A673 (cell line): Measurements from ENCODE around the gene NKX6-2. TPM values are rescaled to one million over a fixed set of nuclear protein-coding genes. Genes with fewer than 3 reads are reported as not detected.
"Not testable (repeated sequence)": the region's sequence is repeated elsewhere in the genome, so short reads cannot be mapped to it uniquely, and the experiment has no call there.

Source experiments
- BruUV-seq: library from RNA; stranded (reverse); fragments of 400-500 nt; replicated peaks from 2 replicates; lab custom pipeline; 2021; lab: Mats Ljungman, UMichigan
- CTCF ChIA-PET: fragments of 300-600 bp; sonication (Branson Sonifier 250); formaldehyde crosslinking; loops from one replicate; lab custom pipeline; 2022; ENCODE audit warnings: antibody characterized with exemption; lab: Charles Lee
- POLR2A ChIA-PET: fragments of 300-600 bp; sonication (Branson Sonifier 250); formaldehyde crosslinking; loops from one replicate; lab custom pipeline; 2022; ENCODE audit warnings: antibody characterized with exemption; ENCODE audit not compliant: low non-redundant PET; lab: Charles Lee
- DNase-seq: peaks from one replicate; pipeline ENCODE4 v3.0.0-alpha.2; 2015; ENCODE audit warnings: low spot score
- H3K27ac ChIP-seq: fragments of 200-600 bp; sonication (generic); 2 replicates; pipeline ENCODE4 v1.5.1; 2016; ENCODE audit warnings: mixed run types, low read depth, mild to moderate bottlenecking, mixed read lengths, antibody characterized with exemption, low read length; ENCODE audit not compliant: poor library complexity, severe bottlenecking
- H3K27me3 ChIP-seq: fragments of 200-600 bp; sonication (generic); replicated peaks from 2 replicates; pipeline ENCODE4 v1.6.1; 2017; ENCODE audit warnings: mixed run types, low read depth, mild to moderate bottlenecking, mixed read lengths, antibody characterized with exemption, low read length; ENCODE audit not compliant: insufficient read depth, poor library complexity
- H3K36me3 ChIP-seq: fragments of 200-600 bp; sonication (generic); 2 replicates; pipeline ENCODE4 v1.6.1; 2016; ENCODE audit warnings: mixed run types, mild to moderate bottlenecking, mixed read lengths, antibody characterized with exemption, low read length; ENCODE audit not compliant: insufficient read depth, poor library complexity, severe bottlenecking
- H3K4me1 ChIP-seq: fragments of 200-600 bp; sonication (generic); 2 replicates; pipeline ENCODE4 v1.6.1; 2017; ENCODE audit warnings: mixed run types, mild to moderate bottlenecking, mixed read lengths, antibody characterized with exemption, low read length; ENCODE audit not compliant: insufficient read depth, poor library complexity, severe bottlenecking
- H3K4me3 ChIP-seq: fragments of 200-600 bp; sonication (generic); 2 replicates; pipeline ENCODE4 v1.5.1; 2016; ENCODE audit warnings: low read depth, mixed run types, mild to moderate bottlenecking, mixed read lengths, low read length; ENCODE audit not compliant: poor library complexity, severe bottlenecking
- H3K9me3 ChIP-seq: fragments of 200-600 bp; sonication (generic); 2 replicates; pipeline ENCODE4 v1.6.1; 2016; ENCODE audit warnings: mixed run types, low read depth, mild to moderate bottlenecking, mixed read lengths, antibody characterized with exemption, low read length; ENCODE audit not compliant: poor library complexity, severe bottlenecking
- EZH2 ChIP-seq: fragments of 200-600 bp; sonication (generic); IDR thresholded peaks from 2 replicates; pipeline ENCODE4 v1.6.1; 2017; ENCODE audit warnings: borderline replicate concordance, low read depth, mild to moderate bottlenecking, mixed read lengths, antibody characterized with exemption, low read length; ENCODE audit not compliant: poor library complexity, severe bottlenecking
- intact Hi-C: fragments of 100-400 bp; cut with micrococcal nuclease; formaldehyde crosslinking; loops from one replicate; pipeline ENCODE4 v1.10.0; 2022; ENCODE audit not compliant: unreplicated experiment
- total RNA-seq: library from RNA; stranded (reverse); gene quantifications from 2 replicates; pipeline ENCODE4 v1.2.3, GENCODE V29; 2021
- TF ChIP-seq, protein P1 (sequence below): fragments of 300-800, 200-600 bp; sonication (generic); conservative IDR thresholded peaks from 2 replicates; pipeline ENCODE4 v1.5.1; 2017; ENCODE audit warnings: low read depth, mild to moderate bottlenecking, antibody characterized with exemption, low read length, moderate library complexity, mixed read lengths

NKX6-2 gene
- total RNA-seq, 1 experiment from 2014 or later, result not detected

- no peak overlapping the region for H3K4me3 ChIP-seq
- TF ChIP-seq EZH2, result no peak
- TF ChIP-seq, protein P1, sequence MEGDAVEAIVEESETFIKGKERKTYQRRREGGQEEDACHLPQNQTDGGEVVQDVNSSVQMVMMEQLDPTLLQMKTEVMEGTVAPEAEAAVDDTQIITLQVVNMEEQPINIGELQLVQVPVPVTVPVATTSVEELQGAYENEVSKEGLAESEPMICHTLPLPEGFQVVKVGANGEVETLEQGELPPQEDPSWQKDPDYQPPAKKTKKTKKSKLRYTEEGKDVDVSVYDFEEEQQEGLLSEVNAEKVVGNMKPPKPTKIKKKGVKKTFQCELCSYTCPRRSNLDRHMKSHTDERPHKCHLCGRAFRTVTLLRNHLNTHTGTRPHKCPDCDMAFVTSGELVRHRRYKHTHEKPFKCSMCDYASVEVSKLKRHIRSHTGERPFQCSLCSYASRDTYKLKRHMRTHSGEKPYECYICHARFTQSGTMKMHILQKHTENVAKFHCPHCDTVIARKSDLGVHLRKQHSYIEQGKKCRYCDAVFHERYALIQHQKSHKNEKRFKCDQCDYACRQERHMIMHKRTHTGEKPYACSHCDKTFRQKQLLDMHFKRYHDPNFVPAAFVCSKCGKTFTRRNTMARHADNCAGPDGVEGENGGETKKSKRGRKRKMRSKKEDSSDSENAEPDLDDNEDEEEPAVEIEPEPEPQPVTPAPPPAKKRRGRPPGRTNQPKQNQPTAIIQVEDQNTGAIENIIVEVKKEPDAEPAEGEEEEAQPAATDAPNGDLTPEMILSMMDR, result no peak
- H3K36me3 ChIP-seq, result no peaks in the 10 kb centered on the region
- intact Hi-C loops, result no loop called here
- BruUV-seq, result no TSS peak
- no peak overlapping the region for H3K27ac ChIP-seq
- DNase-seq, result no peak
- POLR2A ChIA-PET, result interaction anchor here (0.7 kb wide), 1 partner anchor 310 kb away, joined by 3 read pairs; no protein-coding TSS in a partner anchor
- no peaks in the 10 kb centered on the region for H3K27me3 ChIP-seq
- CTCF ChIA-PET, result interaction anchor here (0.7 kb wide), 1 partner anchor 165 kb away, joined by 3 read pairs; no protein-coding TSS in a partner anchor
- H3K4me1 ChIP-seq, result no peaks in the 10 kb centered on the region
- no peaks in the 10 kb centered on the region for H3K9me3 ChIP-seq
These were observed 11.6 kb downstream of the NKX6-2 start for GRCh38 chr10:132774181-132774901.

DNA sequence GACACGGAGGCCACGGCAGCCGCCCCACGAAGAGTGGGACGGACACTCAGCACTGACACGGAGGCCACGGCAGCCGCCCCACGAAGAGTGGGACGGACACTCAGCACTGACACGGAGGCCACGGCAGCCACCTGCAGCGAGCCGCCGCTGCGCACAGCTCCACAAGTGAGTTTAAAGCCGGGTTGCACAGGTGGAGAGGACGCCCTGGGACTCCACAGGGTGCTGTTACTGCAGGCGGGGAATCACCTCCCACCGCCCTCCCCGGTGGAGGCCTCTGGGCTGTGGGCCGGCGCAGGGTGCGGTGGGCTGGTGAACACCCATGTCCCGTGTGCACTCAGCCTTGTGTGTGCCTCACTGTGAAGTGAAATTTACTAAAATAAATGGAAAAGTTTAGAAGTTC is 13.1 kb downstream of the NKX6-2 start:
- H3K4me3 ChIP-seq, DNase-seq, CTCF ChIA-PET, H3K27ac ChIP-seq, H3K36me3 ChIP-seq, BruUV-seq, H3K4me1 ChIP-seq, POLR2A ChIA-PET, H3K27me3 ChIP-seq, intact Hi-C loops, H3K9me3 ChIP-seq: not testable (repeated sequence)

- Histone ChIP-seq H3K4me1 (no peaks in the 10 kb centered on the region), H3K9me3 (no peaks in the 10 kb centered on the region), H3K36me3 (no peaks in the 10 kb centered on the region), H3K27ac (no peak overlapping the region), H3K27me3 (no peaks in the 10 kb centered on the region), H3K4me3 (no peak overlapping the region)
- CTCF ChIA-PET, result no interaction called here
- TF ChIP-seq EZH2, result no peak
- TF ChIP-seq, protein P1, result no peak
- no peak for DNase-seq
- POLR2A ChIA-PET, result interaction anchor here (0.7 kb wide), 1 partner anchor 103 kb away, joined by 4 read pairs; no protein-coding TSS in a partner anchor
- no TSS peak for BruUV-seq
- intact Hi-C loops, result no loop called here
These were observed 15.6 kb downstream of the NKX6-2 start for GRCh38 chr10:132770061-132771021.
